HepG2 (cell line): ENCODE data around the gene STC2. TPM values are rescaled to one million over a fixed set of nuclear protein-coding genes. Genes with fewer than 3 reads are reported as not detected.

ENCODE experiments used
- ARID3A ChIP-seq: IDR thresholded peaks from 2 replicates; pipeline ENCODE4 v1.6.1; 2012; ENCODE audit warnings: low read depth, low read length, improper control_type of control experiment
- ARNT ChIP-seq: fragments of 450-650 bp; IDR thresholded peaks from 2 replicates; pipeline ENCODE4 v1.6.1; 2017
- EHMT2 ChIP-seq: fragments of 200-600 bp; sonication (generic); IDR thresholded peaks from 2 replicates; pipeline ENCODE4 v1.7.0; 2017; ENCODE audit warnings: antibody characterized with exemption, low read depth, low read length, borderline replicate concordance
- EP300 ChIP-seq, 3 experiments: sonication (generic) in 1 of 3; formaldehyde crosslinking in 1 of 3; IDR thresholded peaks; 2 replicates each; pipeline versions ENCODE4 v1.5.1 to v1.6.1; 2011 to 2020; ENCODE audit warnings: low read depth in 2 of 3, low read length in 2 of 3, borderline replicate concordance in 1 of 3, improper control_type of control experiment in 1 of 3, mild to moderate bottlenecking in 1 of 3, missing genetic modification reagents in 1 of 3, moderate library complexity in 1 of 3
- KLF13 ChIP-seq: sonication (generic); formaldehyde crosslinking; IDR thresholded peaks from 2 replicates; pipeline ENCODE4 v1.4.0; 2020; ENCODE audit warnings: mild to moderate bottlenecking, missing genetic modification reagents
- NFE2L2 ChIP-seq: fragments of 150-350 bp; IDR thresholded peaks from 2 replicates; pipeline ENCODE4 v1.6.1; 2014; ENCODE audit warnings: low read length
- SKIL ChIP-seq: sonication (generic); formaldehyde crosslinking; IDR thresholded peaks from 2 replicates; pipeline ENCODE4 v1.8.0; 2022; ENCODE audit warnings: missing genetic modification reagents, mild to moderate bottlenecking, moderate library complexity, borderline replicate concordance
- TCF7 ChIP-seq: sonication (generic); IDR thresholded peaks from 2 replicates; pipeline ENCODE4 v1.6.1; 2016; ENCODE audit warnings: antibody characterized with exemption, low read depth
- TIGD3 ChIP-seq: sonication (generic); formaldehyde crosslinking; IDR thresholded peaks from 2 replicates; pipeline ENCODE4 v1.5.1; 2020; ENCODE audit warnings: mild to moderate bottlenecking, missing genetic modification reagents, borderline replicate concordance
- ZFP36L2 ChIP-seq: sonication (generic); formaldehyde crosslinking; IDR thresholded peaks from 2 replicates; pipeline ENCODE4 v1.4.0; 2020; ENCODE audit warnings: missing genetic modification reagents
- ZNF121 ChIP-seq: sonication (generic); formaldehyde crosslinking; IDR thresholded peaks from 2 replicates; pipeline ENCODE4 v1.5.0; 2020; ENCODE audit warnings: mild to moderate bottlenecking, missing genetic modification reagents
- ZNF18 ChIP-seq: sonication (generic); formaldehyde crosslinking; IDR thresholded peaks from 2 replicates; pipeline ENCODE4 v1.8.0; 2022; ENCODE audit warnings: mild to moderate bottlenecking, missing genetic modification reagents; ENCODE audit not compliant: insufficient replicate concordance
- ZNF253 ChIP-seq: sonication (generic); formaldehyde crosslinking; IDR thresholded peaks from 2 replicates; pipeline ENCODE4 v1.8.0; 2022; ENCODE audit warnings: mild to moderate bottlenecking, missing genetic modification reagents, borderline replicate concordance
- ZNF276 ChIP-seq: sonication (generic); formaldehyde crosslinking; IDR thresholded peaks from 2 replicates; pipeline ENCODE4 v1.4.0; 2020; ENCODE audit warnings: mild to moderate bottlenecking, low read depth, missing genetic modification reagents
- ZNF34 ChIP-seq: sonication (generic); formaldehyde crosslinking; IDR thresholded peaks from 2 replicates; pipeline ENCODE4 v1.4.0; 2020; ENCODE audit warnings: mild to moderate bottlenecking, missing genetic modification reagents, borderline replicate concordance
- ZNF343 ChIP-seq: sonication (generic); formaldehyde crosslinking; IDR thresholded peaks from 2 replicates; pipeline ENCODE4 v1.4.0; 2020; ENCODE audit warnings: mild to moderate bottlenecking, missing genetic modification reagents
- ZNF430 ChIP-seq: sonication (generic); formaldehyde crosslinking; IDR thresholded peaks from 2 replicates; pipeline ENCODE4 v1.9.0; 2021; ENCODE audit warnings: mild to moderate bottlenecking, missing genetic modification reagents
- ZNF737 ChIP-seq: sonication (generic); formaldehyde crosslinking; IDR thresholded peaks from 2 replicates; pipeline ENCODE4 v1.5.0; 2020; ENCODE audit warnings: missing genetic modification reagents, mild to moderate bottlenecking, borderline replicate concordance
- ZSCAN20 ChIP-seq: sonication (generic); formaldehyde crosslinking; IDR thresholded peaks from 2 replicates; pipeline ENCODE4 v1.4.0; 2020; ENCODE audit warnings: missing genetic modification reagents, mild to moderate bottlenecking, borderline replicate concordance
- ZSCAN22 ChIP-seq: sonication (generic); formaldehyde crosslinking; IDR thresholded peaks from 2 replicates; pipeline ENCODE4 v1.4.0; 2020; ENCODE audit warnings: mild to moderate bottlenecking, missing genetic modification reagents
- polyA plus RNA-seq, 8 experiments: library from polyadenylated mRNA; depleted of rRNA in 3 of 8; stranded (reverse) in 7 of 8; unstranded in 1 of 8; fragments of >200 nt; fragmentation: Illumina TruSeq in 4 of 8; extraction: Trizol in 4 of 8; gene quantifications; 2 replicates each; pipeline versions ENCODE4 v1.2.1 to v1.2.3, GENCODE V29; 2011 to 2016; ENCODE audit warnings: low read depth in 4 of 8, missing spikeins in 1 of 8, mixed read lengths in 1 of 8; ENCODE audit not compliant: insufficient read depth in 1 of 8
- total RNA-seq, 5 experiments: library from RNA; depleted of rRNA; stranded (reverse); fragments of >200 nt; fragmentation: Illumina TruSeq; extraction: Trizol; gene quantifications; 2 replicates each; pipeline ENCODE4 v1.2.3, GENCODE V29; 2016; ENCODE audit warnings: low read depth in 1 of 5

STC2 gene
- total and polyA plus RNA-seq, 2 of the 13 experiments (the other 11 are each of a cell fraction or from before 2014, with no cell fraction given) = 27.1 to 69.2 TPM

- TF ChIP-seq ZNF121 (CRISPR knock-in tag) = no peak
- no peak for TF ChIP-seq EHMT2
- TF ChIP-seq ZNF253 (CRISPR knock-in tag) = no peak
- TF ChIP-seq TCF7 = peak; percentile 20; the same call in 1 of the 2 replicates
- no peak for TF ChIP-seq ARID3A
- TF ChIP-seq ZNF430 (CRISPR knock-in tag) = no peak
- TF ChIP-seq EP300 (IDR thresholded peaks at IDR 0.05; ENCODE audit: low read depth in 2 of 2, low read length in 2 of 2) = no peak; a peak in 1 of 4 replicates
- no peak for TF ChIP-seq EP300 (CRISPR knock-in tag; IDR thresholded peaks at IDR 0.05; ENCODE audit: borderline replicate concordance)
- TF ChIP-seq KLF13 (CRISPR knock-in tag) = no peak
- TF ChIP-seq ZNF276 (CRISPR knock-in tag) = no peak
- TF ChIP-seq ZFP36L2 (CRISPR knock-in tag) = no peak
- TF ChIP-seq ARNT = no peak
- no peak for TF ChIP-seq ZNF18 (CRISPR knock-in tag)
- no peak for TF ChIP-seq ZNF737 (CRISPR knock-in tag)
- no peak for TF ChIP-seq TIGD3 (CRISPR knock-in tag)
- TF ChIP-seq NFE2L2 = no peak
- TF ChIP-seq ZSCAN22 = 0 out of 2 replicates have a peak, but pooled peaks have one; percentile 2
- TF ChIP-seq ZSCAN20 (CRISPR knock-in tag) = no peak
- peak; percentile 49 for TF ChIP-seq SKIL (CRISPR knock-in tag)
- no peak for TF ChIP-seq ZNF343 (CRISPR knock-in tag)
- TF ChIP-seq ZNF34 = no peak
Observed at GRCh38 chr5:173304591-173304988, 23.6 kb downstream of the STC2 start (continued).
